Ovary (tissue), 3 donors: Measurements from ENCODE around the gene JAKMIP3.

Experiments used
- CTCF ChIP-seq, 3 donors: fragments of 450-650 bp in 2 of 3; fragments of 200-600 bp in 1 of 3; IDR thresholded peaks; one replicate each; pipeline versions ENCODE4 v1.5.1 to v1.8.0; 2016 to 2022; ENCODE audit warnings: antibody characterized with exemption in 3 of 3, mild to moderate bottlenecking in 1 of 3
- POLR2A ChIP-seq: fragments of 450-650 bp; IDR thresholded peaks from one replicate; pipeline ENCODE4 v1.6.1; 2017; ENCODE audit warnings: antibody characterized with exemption, mild to moderate bottlenecking, moderate library complexity
- donor health status: DM: no; HTN: no; CAD: no.

GRCh38 chr10:132077091-132077490, 11.3 kb downstream of the JAKMIP3 start:
- no peak for TF ChIP-seq POLR2A
- TF ChIP-seq CTCF (IDR thresholded peaks at IDR 0.05): no peak
